Measurements from ENCODE around the gene LPIN3. TPM values are rescaled to one million over a fixed set of nuclear protein-coding genes. Genes with fewer than 3 reads are reported as not detected.
A peak's percentile ranks its signal among the peaks of the same experiment; 100 is the strongest.

LPIN3 gene
- total RNA-seq, 1 experiment from 2014 or later: 32.6 TPM

DNA sequence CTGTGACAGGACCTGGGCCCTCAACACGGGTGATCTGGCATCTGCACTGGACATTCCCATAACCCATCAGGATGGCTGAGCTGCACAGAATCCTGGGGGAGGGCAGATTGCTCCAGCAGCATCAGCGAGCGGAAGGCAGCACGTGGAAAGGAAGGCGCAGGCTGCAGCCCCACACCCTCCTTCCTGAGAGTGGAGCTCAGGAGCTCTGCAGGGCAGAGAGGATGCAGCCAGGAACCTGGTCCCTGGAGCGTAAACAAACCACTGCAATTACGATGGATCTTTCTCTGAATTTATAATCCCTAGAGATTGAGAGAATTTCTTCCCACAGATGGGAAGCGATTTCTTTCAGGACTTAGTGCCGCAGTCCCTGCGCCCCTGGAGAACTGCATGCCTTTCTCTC, 65.7 kb downstream of the LPIN3 start:
- Mint-ChIP-seq H3K27ac (ENCODE audit: unreplicated experiment) (peak overlapping the region; percentile 65), H3K36me3 (ENCODE audit: insufficient read depth, unreplicated experiment) (peaks cover 64% of the 10 kb centered on the region), H3K27me3 (ENCODE audit: insufficient read depth, unreplicated experiment) (no peaks in the 10 kb centered on the region), H3K9me3 (ENCODE audit: unreplicated experiment) (no peaks in the 10 kb centered on the region), H3K4me3 (ENCODE audit: unreplicated experiment) (peak overlapping the region; percentile 3), H3K4me1 (ENCODE audit: low read depth, unreplicated experiment) (peaks cover 13% of the 10 kb centered on the region)
- peaks cover 19% of the 10 kb centered on the region for H3K36me3 ChIP-seq (ENCODE audit: control insufficient read depth, insufficient read depth, low read length)
- H3K27me3 ChIP-seq (replicated peaks; ENCODE audit: control insufficient read depth, insufficient read depth, low read length): no peaks in the 10 kb centered on the region
- peaks cover 15% of the 10 kb centered on the region for H3K4me1 ChIP-seq
- CTCF ChIA-PET: interaction anchor here (2.1 kb wide), 1 partner anchor 66 kb away, joined by 10 read pairs; the partner anchor contains the start of gene LPIN3
- no peak overlapping the region for H3K4me3 ChIP-seq (ENCODE audit: low read depth, low read length)
- POLR2A ChIA-PET: interaction anchor here (1.0 kb wide), 1 partner anchor 66 kb away, joined by 6 read pairs; the partner anchor contains the start of gene LPIN3
- TF ChIP-seq, protein P1, sequence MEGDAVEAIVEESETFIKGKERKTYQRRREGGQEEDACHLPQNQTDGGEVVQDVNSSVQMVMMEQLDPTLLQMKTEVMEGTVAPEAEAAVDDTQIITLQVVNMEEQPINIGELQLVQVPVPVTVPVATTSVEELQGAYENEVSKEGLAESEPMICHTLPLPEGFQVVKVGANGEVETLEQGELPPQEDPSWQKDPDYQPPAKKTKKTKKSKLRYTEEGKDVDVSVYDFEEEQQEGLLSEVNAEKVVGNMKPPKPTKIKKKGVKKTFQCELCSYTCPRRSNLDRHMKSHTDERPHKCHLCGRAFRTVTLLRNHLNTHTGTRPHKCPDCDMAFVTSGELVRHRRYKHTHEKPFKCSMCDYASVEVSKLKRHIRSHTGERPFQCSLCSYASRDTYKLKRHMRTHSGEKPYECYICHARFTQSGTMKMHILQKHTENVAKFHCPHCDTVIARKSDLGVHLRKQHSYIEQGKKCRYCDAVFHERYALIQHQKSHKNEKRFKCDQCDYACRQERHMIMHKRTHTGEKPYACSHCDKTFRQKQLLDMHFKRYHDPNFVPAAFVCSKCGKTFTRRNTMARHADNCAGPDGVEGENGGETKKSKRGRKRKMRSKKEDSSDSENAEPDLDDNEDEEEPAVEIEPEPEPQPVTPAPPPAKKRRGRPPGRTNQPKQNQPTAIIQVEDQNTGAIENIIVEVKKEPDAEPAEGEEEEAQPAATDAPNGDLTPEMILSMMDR (IDR thresholded peaks at IDR 0.05; ENCODE audit: insufficient read depth in 1 of 2, low read depth in 1 of 2, low read length in 1 of 2, severe bottlenecking in 1 of 2, unreplicated experiment in 1 of 2): no peak
- BruUV-seq (replicated peaks): no TSS peak
- intact Hi-C loops (cut with micrococcal nuclease; ENCODE audit: unreplicated experiment): no loop called here
- H3K9me3 ChIP-seq: no peaks in the 10 kb centered on the region
- no peak for DNase-seq

DNA sequence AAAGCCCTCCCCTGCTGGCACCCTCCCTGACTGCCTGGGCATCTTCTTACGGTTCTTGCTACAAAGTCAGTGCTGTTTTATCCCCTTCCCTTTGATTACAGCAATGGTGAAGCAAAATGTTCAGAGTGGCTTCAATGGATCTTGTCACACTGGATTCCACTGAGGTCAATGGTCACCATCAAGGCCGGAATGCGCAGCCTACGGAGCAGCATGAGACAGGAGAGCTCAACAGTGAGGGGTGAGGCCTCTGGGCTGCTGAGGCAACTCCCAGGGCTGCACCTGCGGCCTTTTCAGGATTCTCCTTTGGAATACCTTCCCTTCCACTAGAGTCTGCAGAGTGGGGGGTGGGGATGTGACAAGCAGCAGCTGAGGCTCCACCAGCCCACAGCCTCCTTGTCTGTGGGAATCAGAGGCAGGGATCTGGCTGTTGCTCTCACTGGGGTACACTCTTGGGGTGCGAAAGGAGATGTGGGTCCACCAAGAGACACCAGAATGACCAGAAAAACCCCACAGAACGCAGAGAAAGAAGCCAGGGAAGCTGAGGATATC, 66.3 kb downstream of the LPIN3 start:
- H3K4me3 Mint-ChIP-seq (ENCODE audit: unreplicated experiment): peak overlapping the region; percentile 3
- BruUV-seq (replicated peaks): no TSS peak
- TF ChIP-seq, protein P1 (IDR thresholded peaks at IDR 0.05; ENCODE audit: insufficient read depth in 1 of 2, low read depth in 1 of 2, low read length in 1 of 2, severe bottlenecking in 1 of 2, unreplicated experiment in 1 of 2): no peak
- intact Hi-C loops (cut with micrococcal nuclease; ENCODE audit: unreplicated experiment): loop anchor here (1.0 kb wide), 1 partner anchor 67 kb away; the partner anchor contains the start of gene LPIN3
- H3K4me3 ChIP-seq (ENCODE audit: low read depth, low read length): no peak overlapping the region
- H3K27me3 Mint-ChIP-seq (ENCODE audit: insufficient read depth, unreplicated experiment): no peaks in the 10 kb centered on the region
- peaks cover 15% of the 10 kb centered on the region for H3K4me1 ChIP-seq
- H3K36me3 Mint-ChIP-seq (ENCODE audit: insufficient read depth, unreplicated experiment): peaks cover 58% of the 10 kb centered on the region
- peak overlapping the region; percentile 65 for H3K27ac Mint-ChIP-seq (ENCODE audit: unreplicated experiment)
- DNase-seq: peak; percentile 85 to 87
- peaks cover 13% of the 10 kb centered on the region for H3K4me1 Mint-ChIP-seq (ENCODE audit: low read depth, unreplicated experiment)
- peaks cover 21% of the 10 kb centered on the region for H3K36me3 ChIP-seq (ENCODE audit: control insufficient read depth, insufficient read depth, low read length)
- POLR2A ChIA-PET: interaction anchor here (0.6 to 1.0 kb wide), 3 partner anchors 67 to 182 kb away, joined by 3 to 6 read pairs (median 3); partner anchors contain the start of gene LPIN3
- H3K9me3 Mint-ChIP-seq (ENCODE audit: unreplicated experiment): no peaks in the 10 kb centered on the region
- CTCF ChIA-PET: interaction anchor here (2.1 kb wide), 1 partner anchor 66 kb away, joined by 10 read pairs; the partner anchor contains the start of gene LPIN3
- no peaks in the 10 kb centered on the region for H3K27me3 ChIP-seq (replicated peaks; ENCODE audit: control insufficient read depth, insufficient read depth, low read length)
- H3K9me3 ChIP-seq: no peaks in the 10 kb centered on the region

DNA sequence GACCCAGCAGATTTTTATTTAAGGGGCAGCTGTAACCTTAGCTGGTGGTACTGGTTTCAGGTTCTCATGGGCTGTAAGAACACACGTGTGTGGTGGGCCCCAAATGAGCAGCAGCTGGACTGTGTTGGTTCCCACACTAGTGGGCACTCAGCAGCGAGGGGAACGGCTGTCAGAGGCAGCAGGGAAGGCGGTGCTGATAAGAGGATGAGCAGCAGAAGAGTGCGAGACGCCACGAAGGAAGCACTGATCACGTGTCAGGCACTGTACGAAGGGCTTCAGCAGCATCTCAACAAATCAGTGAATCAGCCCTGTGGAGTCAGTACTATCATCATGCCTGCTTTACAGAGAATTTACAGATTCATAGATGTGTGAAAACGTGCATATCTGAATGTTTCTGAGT, 67.0 kb downstream of the LPIN3 start:
- no peaks in the 10 kb centered on the region for H3K27me3 ChIP-seq (replicated peaks; ENCODE audit: control insufficient read depth, insufficient read depth, low read length)
- CTCF ChIA-PET: interaction anchor here (2.1 kb wide), 1 partner anchor 67 kb away, joined by 10 read pairs; the partner anchor contains the start of gene LPIN3
- H3K9me3 Mint-ChIP-seq (ENCODE audit: unreplicated experiment): no peaks in the 10 kb centered on the region
- DNase-seq: no peak
- no peaks in the 10 kb centered on the region for H3K27me3 Mint-ChIP-seq (ENCODE audit: insufficient read depth, unreplicated experiment)
- no peak overlapping the region for H3K4me3 ChIP-seq (ENCODE audit: low read depth, low read length)
- BruUV-seq (replicated peaks): no TSS peak
- TF ChIP-seq, protein P1 (IDR thresholded peaks at IDR 0.05; ENCODE audit: insufficient read depth in 1 of 2, low read depth in 1 of 2, low read length in 1 of 2, severe bottlenecking in 1 of 2, unreplicated experiment in 1 of 2): no peak
- POLR2A ChIA-PET: interaction anchor here (0.6 to 1.0 kb wide), 3 partner anchors 67 to 183 kb away, joined by 3 to 6 read pairs (median 3); partner anchors contain the start of gene LPIN3
- peaks cover 55% of the 10 kb centered on the region for H3K36me3 Mint-ChIP-seq (ENCODE audit: insufficient read depth, unreplicated experiment)
- H3K4me1 Mint-ChIP-seq (ENCODE audit: low read depth, unreplicated experiment): peaks cover 13% of the 10 kb centered on the region
- H3K36me3 ChIP-seq (ENCODE audit: control insufficient read depth, insufficient read depth, low read length): peaks cover 24% of the 10 kb centered on the region
- H3K27ac Mint-ChIP-seq (ENCODE audit: unreplicated experiment): peak overlapping the region; percentile 65
- no peak overlapping the region for H3K4me3 Mint-ChIP-seq (ENCODE audit: unreplicated experiment)
- peaks cover 15% of the 10 kb centered on the region for H3K4me1 ChIP-seq
- intact Hi-C loops (cut with micrococcal nuclease; ENCODE audit: unreplicated experiment): loop anchor here (1.0 kb wide), 1 partner anchor 67 kb away; the partner anchor contains the start of gene LPIN3
- H3K9me3 ChIP-seq: no peaks in the 10 kb centered on the region
